HCT116 (cell line): ENCODE data around the gene PPP2R3A. TPM values are rescaled to one million over a fixed set of nuclear protein-coding genes. Genes with fewer than 3 reads are reported as not detected.

ENCODE experiments used
- ATAC-seq: fragments of 200-7000 bp; cut with Tn5 transposase; 2 replicates; pipeline ENCODE4 v1.9.1; 2020; ENCODE audit warnings: mild to moderate bottlenecking, moderate library complexity
- BruUV-seq: library from RNA; stranded (reverse); fragments of 400-500 nt; replicated peaks from 2 replicates; lab custom pipeline; 2021; lab: Mats Ljungman, UMichigan
- CTCF ChIA-PET: fragments of 300-600 bp; sonication (Branson Sonifier 250); formaldehyde crosslinking; loops from one replicate; lab custom pipeline; 2021; ENCODE audit warnings: antibody characterized with exemption; lab: Charles Lee
- POLR2A ChIA-PET: fragments of 300-600, 350-600 bp; sonication (Branson Sonifier 250); formaldehyde crosslinking; loops from one replicate; lab custom pipeline; 2021; ENCODE audit warnings: antibody characterized with exemption; lab: Charles Lee
- RAD21 ChIA-PET, 2 experiments: fragments of 300-600 bp; sonication (Branson Sonifier 250); formaldehyde crosslinking; loops; one replicate each; lab custom pipeline; 2023; ENCODE audit warnings: low total read pairs in 2 of 2; ENCODE audit not compliant: uncharacterized antibody in 2 of 2, unreplicated experiment in 2 of 2, low non-redundant PET in 1 of 2; lab: Charles Lee
- DNase-seq: peaks from one replicate; pipeline ENCODE4 v3.0.0-alpha.2; 2010; ENCODE audit warnings: low read depth, low spot score
- H2AFZ ChIP-seq: fragments of 200-600 bp; shearing (Covaris generic), sonication (generic); 2 replicates; pipeline ENCODE4 v1.6.1; 2017; ENCODE audit warnings: low read depth, mixed run types, mixed read lengths, antibody characterized with exemption, low read length; ENCODE audit not compliant: poor library complexity, severe bottlenecking
- H3K27ac ChIP-seq: 2 replicates; pipeline ENCODE4 v1.5.1; 2012; ENCODE audit warnings: low read depth, low read length
- H3K27me3 ChIP-seq: fragments of 200-600 bp; sonication (generic); 2 replicates; pipeline ENCODE4 v1.6.1; 2016; ENCODE audit warnings: mixed run types, low read length, mixed read lengths; ENCODE audit not compliant: insufficient read depth
- H3K36me3 ChIP-seq, 2 experiments: fragments of 200-500 bp in 1 of 2; fragments of 200-600 bp in 1 of 2; sonication (Bioruptor generic) in 1 of 2; sonication (generic) in 1 of 2; 2 replicates each; pipeline versions ENCODE4 v1.5.1 to v1.6.1; 2014 to 2016; ENCODE audit warnings: low read length in 2 of 2, inconsistent platforms in 1 of 2, mixed read lengths in 1 of 2, mixed run types in 1 of 2; ENCODE audit not compliant: insufficient read depth in 2 of 2, control insufficient read depth in 1 of 2
- H3K4me1 ChIP-seq, 2 experiments: fragments of 200-600 bp in 1 of 2; sonication (generic) in 1 of 2; 2 replicates each; pipeline versions ENCODE4 v1.5.1 to v1.6.1; 2012 to 2017; ENCODE audit warnings: low read length in 2 of 2, inconsistent platforms in 1 of 2, mild to moderate bottlenecking in 1 of 2, mixed read lengths in 1 of 2, mixed run types in 1 of 2, moderate library complexity in 1 of 2; ENCODE audit not compliant: insufficient read depth in 2 of 2, control insufficient read depth in 1 of 2
- H3K4me2 ChIP-seq: fragments of 200-600 bp; sonication (generic); 2 replicates; pipeline ENCODE4 v1.6.1; 2017; ENCODE audit warnings: mixed run types, low read length, mixed read lengths
- H3K4me3 ChIP-seq, 2 experiments: fragments of 200-600 bp in 1 of 2; sonication (generic) in 1 of 2; replicated peaks in 1 of 2; 2 replicates each; pipeline ENCODE4 v1.5.1; 2011 to 2016; ENCODE audit warnings: low read length in 2 of 2, control low read depth in 1 of 2, low read depth in 1 of 2, mild to moderate bottlenecking in 1 of 2, mixed read lengths in 1 of 2, mixed run types in 1 of 2
- H3K79me2 ChIP-seq: fragments of 200-600 bp; sonication (generic); 2 replicates; pipeline ENCODE4 v1.6.1; 2017; ENCODE audit warnings: mild to moderate bottlenecking, mixed run types, low read length, moderate library complexity, mixed read lengths; ENCODE audit not compliant: insufficient read depth
- H3K9ac ChIP-seq: fragments of 200-600 bp; sonication (generic); 2 replicates; pipeline ENCODE4 v1.6.1; 2016; ENCODE audit warnings: low read length, mixed read lengths
- H3K9me2 ChIP-seq: fragments of 200-600 bp; sonication (generic), shearing (Covaris generic); 2 replicates; pipeline ENCODE4 v1.6.1; 2017; ENCODE audit warnings: mixed run types, mild to moderate bottlenecking, moderate library complexity; ENCODE audit not compliant: insufficient read depth
- H3K9me3 ChIP-seq, 2 experiments: fragments of 200-500 bp in 1 of 2; fragments of 200-600 bp in 1 of 2; sonication (Bioruptor generic) in 1 of 2; sonication (generic) in 1 of 2; 2 replicates each; pipeline ENCODE4 v1.6.1; 2014 to 2017; ENCODE audit warnings: low read length in 2 of 2, mixed read lengths in 2 of 2, inconsistent platforms in 1 of 2, low read depth in 1 of 2, mild to moderate bottlenecking in 1 of 2, mixed run types in 1 of 2, moderate library complexity in 1 of 2; ENCODE audit not compliant: control insufficient read depth in 1 of 2, insufficient read depth in 1 of 2
- H4K20me1 ChIP-seq: fragments of 200-600 bp; sonication (generic), shearing (Covaris generic); 2 replicates; pipeline ENCODE4 v1.6.1; 2017; ENCODE audit warnings: mixed run types, mild to moderate bottlenecking, moderate library complexity; ENCODE audit not compliant: insufficient read depth
- CEBPB ChIP-seq: IDR thresholded peaks from 2 replicates; pipeline ENCODE4 v1.6.1; 2012; ENCODE audit warnings: low read depth
- EGR1 ChIP-seq: IDR thresholded peaks from 2 replicates; pipeline ENCODE4 v1.6.1; 2012; ENCODE audit warnings: low read depth
- JUND ChIP-seq: IDR thresholded peaks from 2 replicates; pipeline ENCODE4 v1.6.1; 2012
- POLR2A ChIP-seq: IDR thresholded peaks from 2 replicates; pipeline ENCODE4 v1.7.0; 2011; ENCODE audit warnings: borderline replicate concordance; ENCODE audit not compliant: insufficient read depth, insufficient read length; ENCODE audit errors: extremely low read depth
- RAD21 ChIP-seq: IDR thresholded peaks from 2 replicates; pipeline ENCODE4 v1.6.1; 2012; ENCODE audit warnings: low read depth, mild to moderate bottlenecking
- REST ChIP-seq: IDR thresholded peaks from 2 replicates; pipeline ENCODE4 v1.6.1; 2012; ENCODE audit warnings: low read depth
- SIN3A ChIP-seq: IDR thresholded peaks from 2 replicates; pipeline ENCODE4 v1.6.1; 2012; ENCODE audit warnings: low read depth
- SP1 ChIP-seq: IDR thresholded peaks from 2 replicates; pipeline ENCODE4 v1.6.1; 2012; ENCODE audit warnings: low read depth
- SRF ChIP-seq: IDR thresholded peaks from 2 replicates; pipeline ENCODE4 v1.6.1; 2012; ENCODE audit warnings: low read depth
- TCF7L2 ChIP-seq: IDR thresholded peaks from 2 replicates; pipeline ENCODE4 v1.7.0; 2011; ENCODE audit warnings: borderline replicate concordance, inconsistent platforms; ENCODE audit not compliant: insufficient read depth, insufficient read length; ENCODE audit errors: extremely low read depth
- YY1 ChIP-seq: IDR thresholded peaks from 2 replicates; pipeline ENCODE4 v1.6.1; 2011; ENCODE audit warnings: low read length, low read depth, moderate library complexity, mild to moderate bottlenecking; ENCODE audit not compliant: insufficient replicate concordance; ENCODE audit errors: extremely low read depth
- ZFX ChIP-seq: fragments of 450-650 bp; IDR thresholded peaks from 2 replicates; pipeline ENCODE4 v1.6.1; 2017
- ZNF274 ChIP-seq: fragments of 200-500 bp; sonication (Bioruptor generic); IDR thresholded peaks from 2 replicates; pipeline ENCODE4 v1.6.1; 2014; ENCODE audit warnings: mild to moderate bottlenecking, low read depth, low read length, inconsistent platforms
- intact Hi-C: fragments of 100-400 bp; cut with micrococcal nuclease; formaldehyde crosslinking; loops from 2 replicates; pipeline ENCODE4 v1.10.0; 2022
- total RNA-seq: library from RNA; stranded (reverse); gene quantifications from one replicate; pipeline ENCODE4 v1.2.1, GENCODE V29; 2021; ENCODE audit not compliant: unreplicated experiment
- TF ChIP-seq, protein P1 (sequence below): IDR thresholded peaks from 2 replicates; pipeline ENCODE4 v1.6.1; 2012

Gene PPP2R3A
- total RNA-seq, 1 experiment from 2014 or later, result 6.1 TPM

- H3K4me2 ChIP-seq, result no peak overlapping the region
- no peak for DNase-seq
- H3K9me3 ChIP-seq, result no peaks in the 10 kb centered on the region
- H3K79me2 ChIP-seq, result peaks cover 78% of the 10 kb centered on the region
- no peak overlapping the region for H3K9ac ChIP-seq
- ChIA-PET CTCF (no interaction called here), POLR2A (no interaction called here), RAD21 (no interaction called here)
- TF ChIP-seq SP1 (no peak), CEBPB (no peak), SIN3A (no peak), SRF (no peak), YY1 (no peak), JUND (no peak), POLR2A (no peak), ZFX (no peak), RAD21 (no peak), TCF7L2 (no peak), EGR1 (no peak)
- TF ChIP-seq, protein P1, sequence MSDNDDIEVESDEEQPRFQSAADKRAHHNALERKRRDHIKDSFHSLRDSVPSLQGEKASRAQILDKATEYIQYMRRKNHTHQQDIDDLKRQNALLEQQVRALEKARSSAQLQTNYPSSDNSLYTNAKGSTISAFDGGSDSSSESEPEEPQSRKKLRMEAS, result no peak
- no peaks in the 10 kb centered on the region for H3K9me2 ChIP-seq
- TSS peak; percentile 22 for BruUV-seq
- no peak overlapping the region for H2AFZ ChIP-seq
- no peaks in the 10 kb centered on the region for H3K27me3 ChIP-seq
- H3K4me1 ChIP-seq, result peaks cover 10 to 20% of the 10 kb centered on the region in 2 experiments
- no peak overlapping the region for H3K27ac ChIP-seq
- peaks cover 30% of the 10 kb centered on the region; the same call in 1 of the 2 replicates for H4K20me1 ChIP-seq
- intact Hi-C loops, result no loop called here
- ATAC-seq, result no peak
- peaks cover 4 to 9% of the 10 kb centered on the region in 2 experiments; a peak in 1 of 4 replicates for H3K36me3 ChIP-seq
- H3K4me3 ChIP-seq, result no peak overlapping the region
These were observed 184.1 kb downstream of the PPP2R3A start for GRCh38 chr3:136149667-136150066.

GRCh38 chr3:136151219-136151618 is 185.7 kb downstream of the PPP2R3A start:
- peaks cover 93% of the 10 kb centered on the region for H3K79me2 ChIP-seq
- no peak overlapping the region for H3K4me2 ChIP-seq
- H3K27me3 ChIP-seq, result no peaks in the 10 kb centered on the region
- DNase-seq, result no peak
- H3K27ac ChIP-seq, result no peak overlapping the region
- no peak overlapping the region for H3K9ac ChIP-seq
- POLR2A ChIA-PET, result no interaction called here
- ATAC-seq, result no peak
- H3K9me3 ChIP-seq, result no peaks in the 10 kb centered on the region
- no peak overlapping the region for H3K4me3 ChIP-seq
- no peak overlapping the region for H2AFZ ChIP-seq
- H3K4me1 ChIP-seq, result peaks cover 10 to 19% of the 10 kb centered on the region in 2 experiments
- BruUV-seq, result no TSS peak
- intact Hi-C loops, result no loop called here
- H3K9me2 ChIP-seq, result no peaks in the 10 kb centered on the region
- peaks cover 34% of the 10 kb centered on the region; the same call in 1 of the 2 replicates for H4K20me1 ChIP-seq
- RAD21 ChIA-PET, result no interaction called here
- peaks cover 4 to 9% of the 10 kb centered on the region in 2 experiments; a peak in 1 of 4 replicates for H3K36me3 ChIP-seq
- CTCF ChIA-PET, result no interaction called here
- no peak for TF ChIP-seq JUND
- no peak for TF ChIP-seq SRF
- no peak for TF ChIP-seq REST
- no peak for TF ChIP-seq ZNF274
- no peak for TF ChIP-seq RAD21
- no peak for TF ChIP-seq SIN3A
